H1 (cell line): ENCODE measurements around the gene COL9A2. TPM values are rescaled to one million over a fixed set of nuclear protein-coding genes. Genes with fewer than 3 reads are reported as not detected.

ENCODE experiments used
- CHD2 ChIP-seq: IDR thresholded peaks from 2 replicates; pipeline ENCODE4 v1.6.1; 2012; ENCODE audit warnings: low read length, improper control_type of control experiment
- CTBP2 ChIP-seq: IDR thresholded peaks from 2 replicates; pipeline ENCODE4 v1.7.0; 2011; ENCODE audit warnings: borderline replicate concordance, mild to moderate bottlenecking, moderate library complexity, mixed read lengths, low read length; ENCODE audit not compliant: insufficient read depth, insufficient read length
- EGR1 ChIP-seq: IDR thresholded peaks from 2 replicates; pipeline ENCODE4 v1.6.1; 2011; ENCODE audit warnings: low read depth, low read length, borderline replicate concordance
- KDM1A ChIP-seq: fragments of 200-600, 300-600 bp; sonication (generic); IDR thresholded peaks from 2 replicates; pipeline ENCODE4 v1.7.1; 2016; ENCODE audit warnings: mild to moderate bottlenecking, low read length, borderline replicate concordance
- KDM5A ChIP-seq: fragments of 200-600 bp; IDR thresholded peaks from 2 replicates; pipeline ENCODE4 v1.7.1; 2012; ENCODE audit warnings: mild to moderate bottlenecking, low read length, inconsistent platforms, mixed read lengths
- RXRA ChIP-seq: IDR thresholded peaks from 2 replicates; pipeline ENCODE4 v1.6.1; 2011; ENCODE audit warnings: low read depth, mild to moderate bottlenecking, low read length, moderate library complexity; ENCODE audit not compliant: insufficient read depth
- SIN3A ChIP-seq, 2 experiments: IDR thresholded peaks in 1 of 2; conservative IDR thresholded peaks in 1 of 2; 2 replicates each; pipeline ENCODE4 v1.6.1; 2011 to 2012; ENCODE audit warnings: low read length in 2 of 2, improper control_type of control experiment in 1 of 2, low read depth in 1 of 2, mild to moderate bottlenecking in 1 of 2
- TCF12 ChIP-seq: IDR thresholded peaks from 2 replicates; pipeline ENCODE4 v1.6.1; 2011; ENCODE audit warnings: low read depth, mild to moderate bottlenecking, low read length
- polyA plus RNA-seq, 7 experiments: library from polyadenylated mRNA; depleted of rRNA in 3 of 7; stranded (reverse) in 5 of 7; unstranded in 2 of 7; fragments of >200 nt in 5 of 7; fragments of 200-250 nt in 2 of 7; gene quantifications; 1 replicate in 5 of 7; 2 replicates in 1 of 7; 4 replicates in 1 of 7; pipeline versions ENCODE4 v1.2.1 to v1.2.3, GENCODE V29; 2011 to 2013; ENCODE audit warnings: missing spikeins in 2 of 7, mixed read lengths in 2 of 7
- total RNA-seq: library from RNA; stranded (reverse); fragmentation: NEBNext Ultra II Directional; extraction: Animal tissue kit (Norgen Biotek cat#: 25700); gene quantifications from 2 replicates; pipeline ENCODE4 v1.2.1, GENCODE V29; 2021
- TF ChIP-seq, protein P1 (sequence below): fragments of 300-600 bp; sonication (generic); IDR thresholded peaks from 2 replicates; pipeline ENCODE4 v1.7.1; 2012; ENCODE audit warnings: low read length, moderate library complexity, mild to moderate bottlenecking, inconsistent platforms; ENCODE audit not compliant: insufficient replicate concordance
- TF ChIP-seq, protein P2 (sequence below): IDR thresholded peaks from 2 replicates; pipeline ENCODE4 v1.6.1; 2012; ENCODE audit warnings: low read length, inconsistent platforms

Gene COL9A2
- total and polyA plus RNA-seq, 2 of the 8 experiments (the other 6 are each of a cell fraction or from before 2014, with no cell fraction given), result 3.2 to 3.3 TPM

DNA sequence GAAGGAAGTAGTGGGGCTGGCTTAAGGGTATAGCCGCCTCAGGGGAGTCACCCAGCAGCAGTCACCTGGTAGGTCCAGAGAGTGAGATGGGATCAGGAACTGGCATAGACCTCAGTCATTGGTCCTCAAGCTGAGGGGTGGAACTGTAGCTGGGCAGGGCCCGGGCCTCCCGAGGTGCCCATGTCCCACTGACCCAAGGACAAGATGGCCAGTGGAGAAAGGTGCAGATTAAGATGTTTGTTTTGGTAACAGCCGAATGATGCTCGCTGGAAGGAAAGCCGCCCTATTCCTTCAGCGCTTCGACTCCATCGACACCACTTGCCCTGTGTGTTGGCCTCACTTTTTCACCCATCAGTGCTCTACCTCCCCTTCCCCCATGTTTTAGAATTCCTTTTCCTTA lies 16.4 kb downstream of the COL9A2 start (continued):
- TF ChIP-seq, protein P1, sequence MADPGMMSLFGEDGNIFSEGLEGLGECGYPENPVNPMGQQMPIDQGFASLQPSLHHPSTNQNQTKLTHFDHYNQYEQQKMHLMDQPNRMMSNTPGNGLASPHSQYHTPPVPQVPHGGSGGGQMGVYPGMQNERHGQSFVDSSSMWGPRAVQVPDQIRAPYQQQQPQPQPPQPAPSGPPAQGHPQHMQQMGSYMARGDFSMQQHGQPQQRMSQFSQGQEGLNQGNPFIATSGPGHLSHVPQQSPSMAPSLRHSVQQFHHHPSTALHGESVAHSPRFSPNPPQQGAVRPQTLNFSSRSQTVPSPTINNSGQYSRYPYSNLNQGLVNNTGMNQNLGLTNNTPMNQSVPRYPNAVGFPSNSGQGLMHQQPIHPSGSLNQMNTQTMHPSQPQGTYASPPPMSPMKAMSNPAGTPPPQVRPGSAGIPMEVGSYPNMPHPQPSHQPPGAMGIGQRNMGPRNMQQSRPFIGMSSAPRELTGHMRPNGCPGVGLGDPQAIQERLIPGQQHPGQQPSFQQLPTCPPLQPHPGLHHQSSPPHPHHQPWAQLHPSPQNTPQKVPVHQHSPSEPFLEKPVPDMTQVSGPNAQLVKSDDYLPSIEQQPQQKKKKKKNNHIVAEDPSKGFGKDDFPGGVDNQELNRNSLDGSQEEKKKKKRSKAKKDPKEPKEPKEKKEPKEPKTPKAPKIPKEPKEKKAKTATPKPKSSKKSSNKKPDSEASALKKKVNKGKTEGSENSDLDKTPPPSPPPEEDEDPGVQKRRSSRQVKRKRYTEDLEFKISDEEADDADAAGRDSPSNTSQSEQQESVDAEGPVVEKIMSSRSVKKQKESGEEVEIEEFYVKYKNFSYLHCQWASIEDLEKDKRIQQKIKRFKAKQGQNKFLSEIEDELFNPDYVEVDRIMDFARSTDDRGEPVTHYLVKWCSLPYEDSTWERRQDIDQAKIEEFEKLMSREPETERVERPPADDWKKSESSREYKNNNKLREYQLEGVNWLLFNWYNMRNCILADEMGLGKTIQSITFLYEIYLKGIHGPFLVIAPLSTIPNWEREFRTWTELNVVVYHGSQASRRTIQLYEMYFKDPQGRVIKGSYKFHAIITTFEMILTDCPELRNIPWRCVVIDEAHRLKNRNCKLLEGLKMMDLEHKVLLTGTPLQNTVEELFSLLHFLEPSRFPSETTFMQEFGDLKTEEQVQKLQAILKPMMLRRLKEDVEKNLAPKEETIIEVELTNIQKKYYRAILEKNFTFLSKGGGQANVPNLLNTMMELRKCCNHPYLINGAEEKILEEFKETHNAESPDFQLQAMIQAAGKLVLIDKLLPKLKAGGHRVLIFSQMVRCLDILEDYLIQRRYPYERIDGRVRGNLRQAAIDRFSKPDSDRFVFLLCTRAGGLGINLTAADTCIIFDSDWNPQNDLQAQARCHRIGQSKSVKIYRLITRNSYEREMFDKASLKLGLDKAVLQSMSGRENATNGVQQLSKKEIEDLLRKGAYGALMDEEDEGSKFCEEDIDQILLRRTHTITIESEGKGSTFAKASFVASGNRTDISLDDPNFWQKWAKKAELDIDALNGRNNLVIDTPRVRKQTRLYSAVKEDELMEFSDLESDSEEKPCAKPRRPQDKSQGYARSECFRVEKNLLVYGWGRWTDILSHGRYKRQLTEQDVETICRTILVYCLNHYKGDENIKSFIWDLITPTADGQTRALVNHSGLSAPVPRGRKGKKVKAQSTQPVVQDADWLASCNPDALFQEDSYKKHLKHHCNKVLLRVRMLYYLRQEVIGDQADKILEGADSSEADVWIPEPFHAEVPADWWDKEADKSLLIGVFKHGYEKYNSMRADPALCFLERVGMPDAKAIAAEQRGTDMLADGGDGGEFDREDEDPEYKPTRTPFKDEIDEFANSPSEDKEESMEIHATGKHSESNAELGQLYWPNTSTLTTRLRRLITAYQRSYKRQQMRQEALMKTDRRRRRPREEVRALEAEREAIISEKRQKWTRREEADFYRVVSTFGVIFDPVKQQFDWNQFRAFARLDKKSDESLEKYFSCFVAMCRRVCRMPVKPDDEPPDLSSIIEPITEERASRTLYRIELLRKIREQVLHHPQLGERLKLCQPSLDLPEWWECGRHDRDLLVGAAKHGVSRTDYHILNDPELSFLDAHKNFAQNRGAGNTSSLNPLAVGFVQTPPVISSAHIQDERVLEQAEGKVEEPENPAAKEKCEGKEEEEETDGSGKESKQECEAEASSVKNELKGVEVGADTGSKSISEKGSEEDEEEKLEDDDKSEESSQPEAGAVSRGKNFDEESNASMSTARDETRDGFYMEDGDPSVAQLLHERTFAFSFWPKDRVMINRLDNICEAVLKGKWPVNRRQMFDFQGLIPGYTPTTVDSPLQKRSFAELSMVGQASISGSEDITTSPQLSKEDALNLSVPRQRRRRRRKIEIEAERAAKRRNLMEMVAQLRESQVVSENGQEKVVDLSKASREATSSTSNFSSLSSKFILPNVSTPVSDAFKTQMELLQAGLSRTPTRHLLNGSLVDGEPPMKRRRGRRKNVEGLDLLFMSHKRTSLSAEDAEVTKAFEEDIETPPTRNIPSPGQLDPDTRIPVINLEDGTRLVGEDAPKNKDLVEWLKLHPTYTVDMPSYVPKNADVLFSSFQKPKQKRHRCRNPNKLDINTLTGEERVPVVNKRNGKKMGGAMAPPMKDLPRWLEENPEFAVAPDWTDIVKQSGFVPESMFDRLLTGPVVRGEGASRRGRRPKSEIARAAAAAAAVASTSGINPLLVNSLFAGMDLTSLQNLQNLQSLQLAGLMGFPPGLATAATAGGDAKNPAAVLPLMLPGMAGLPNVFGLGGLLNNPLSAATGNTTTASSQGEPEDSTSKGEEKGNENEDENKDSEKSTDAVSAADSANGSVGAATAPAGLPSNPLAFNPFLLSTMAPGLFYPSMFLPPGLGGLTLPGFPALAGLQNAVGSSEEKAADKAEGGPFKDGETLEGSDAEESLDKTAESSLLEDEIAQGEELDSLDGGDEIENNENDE, result no peak
- TF ChIP-seq KDM1A (no peak), RXRA (no peak), KDM5A (no peak), EGR1 (no peak), CTBP2 (no peak), SIN3A (conservative IDR thresholded peaks at IDR 0.05 in 1 of 2, IDR thresholded peaks at IDR 0.05 in 1 of 2; ENCODE audit: low read depth in 1 of 2, low read length in 2 of 2) (no peak), TCF12 (no peak), CHD2 (no peak)
- TF ChIP-seq, protein P2, sequence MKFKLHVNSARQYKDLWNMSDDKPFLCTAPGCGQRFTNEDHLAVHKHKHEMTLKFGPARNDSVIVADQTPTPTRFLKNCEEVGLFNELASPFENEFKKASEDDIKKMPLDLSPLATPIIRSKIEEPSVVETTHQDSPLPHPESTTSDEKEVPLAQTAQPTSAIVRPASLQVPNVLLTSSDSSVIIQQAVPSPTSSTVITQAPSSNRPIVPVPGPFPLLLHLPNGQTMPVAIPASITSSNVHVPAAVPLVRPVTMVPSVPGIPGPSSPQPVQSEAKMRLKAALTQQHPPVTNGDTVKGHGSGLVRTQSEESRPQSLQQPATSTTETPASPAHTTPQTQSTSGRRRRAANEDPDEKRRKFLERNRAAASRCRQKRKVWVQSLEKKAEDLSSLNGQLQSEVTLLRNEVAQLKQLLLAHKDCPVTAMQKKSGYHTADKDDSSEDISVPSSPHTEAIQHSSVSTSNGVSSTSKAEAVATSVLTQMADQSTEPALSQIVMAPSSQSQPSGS, result no peak
